Activated CD4-positive, alpha-beta T cell treated with anti-CD3 and anti-CD28 coated beads, Interleukin-2, amount 10 ng/mL, durations not matched to agents 7 days and 5 days (primary cell): ENCODE measurements around the gene MKNK1. TPM values are rescaled to one million over a fixed set of nuclear protein-coding genes. Genes with fewer than 3 reads are reported as not detected.
"Not testable (repeated sequence)": the region's sequence is repeated elsewhere in the genome, so short reads cannot be mapped to it uniquely, and the experiment has no call there.

ENCODE experiments used
- CTCF ChIA-PET: fragments of 350-600 bp; sonication (Branson Sonifier 250); formaldehyde crosslinking; loops from one replicate; lab custom pipeline; 2021; ENCODE audit warnings: antibody characterized with exemption; lab: Charles Lee
- POLR2A ChIA-PET: fragments of 350-600 bp; sonication (Branson Sonifier 250); formaldehyde crosslinking; loops from one replicate; lab custom pipeline; 2021; ENCODE audit warnings: antibody characterized with exemption; lab: Charles Lee
- DNase-seq: peaks from one replicate; pipeline ENCODE4 v3.0.0-alpha.2; 2020
- H3K27ac Mint-ChIP-seq: one replicate; pipeline ENCODE4 v1.8.0; 2021; ENCODE audit warnings: mild to moderate bottlenecking, moderate library complexity, mixed read lengths
- H3K27me3 Mint-ChIP-seq: one replicate; pipeline ENCODE4 v1.8.0; 2021; ENCODE audit warnings: mixed read lengths
- H3K36me3 Mint-ChIP-seq: one replicate; pipeline ENCODE4 v1.8.0; 2021; ENCODE audit warnings: low read depth, mixed read lengths
- H3K4me1 Mint-ChIP-seq: one replicate; pipeline ENCODE4 v1.8.0; 2021; ENCODE audit warnings: mixed read lengths
- H3K4me3 Mint-ChIP-seq: one replicate; pipeline ENCODE4 v1.8.0; 2021; ENCODE audit warnings: mild to moderate bottlenecking, moderate library complexity, mixed read lengths
- H3K9me3 Mint-ChIP-seq: one replicate; pipeline ENCODE4 v1.8.0; 2021; ENCODE audit warnings: mixed read lengths
- total RNA-seq, 2 experiments: library from RNA; stranded (reverse); gene quantifications; one replicate each; pipeline ENCODE4 v1.2.3, GENCODE V29; 2021

MKNK1 gene
- 10 to 100 TPM; 58.2 to 63.3 TPM for total RNA-seq

- Mint-ChIP-seq H3K36me3 (peaks cover 39% of the 10 kb centered on the region), H3K27me3 (no peaks in the 10 kb centered on the region), H3K4me3 (peak within 1 kb of the TSS; percentile 89), H3K27ac (peak within 1 kb of the TSS; percentile 90), H3K4me1 (peaks cover 71% of the 10 kb centered on the region), H3K9me3 (no peaks in the 10 kb centered on the region)
- CTCF ChIA-PET = interaction anchor here (0.6 to 4.9 kb wide), 15 partner anchors 10 to 332 kb away, joined by 3 to 25 read pairs (median 4); partner anchors contain the start of gene MOB3C
- peak; percentile 98 for DNase-seq
- POLR2A ChIA-PET = interaction anchor here (0.6 to 1.2 kb wide), 6 partner anchors 12 to 263 kb away, joined by 3 to 10 read pairs (median 4); partner anchors contain the start of gene MOB3C
These were observed at the start of gene MKNK1 for GRCh38 chr1:46603858-46604549. TSS of gene MKNK1 (minus strand) at chr1:46604268. CDS start at chr1:46583327, 20,941 bp downstream.

DNA sequence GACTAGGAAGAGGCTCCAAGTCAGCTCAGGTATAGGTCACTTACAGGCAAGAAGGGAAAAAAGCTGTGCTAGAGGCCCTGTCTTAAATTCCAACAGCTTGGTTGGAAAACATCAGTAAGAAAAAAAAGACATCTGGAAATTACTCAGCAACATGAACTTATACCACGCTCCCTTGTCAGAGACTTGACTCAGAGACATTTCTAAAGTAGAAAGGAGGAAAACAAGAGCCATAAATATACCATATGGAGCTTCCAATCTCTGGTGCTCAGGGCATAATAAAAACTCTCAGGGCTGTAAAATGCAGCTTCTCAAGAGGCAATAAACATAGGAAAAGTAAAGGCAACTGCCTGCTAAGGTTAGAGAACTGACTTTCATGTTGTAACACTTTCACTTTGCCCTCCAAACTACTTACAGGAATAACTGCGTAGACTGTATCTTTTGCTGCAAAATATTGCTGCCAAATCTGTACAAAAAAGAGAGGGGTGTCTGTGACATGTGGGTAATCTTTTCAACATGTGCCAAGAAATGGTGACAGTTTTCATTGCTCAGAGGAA lies 49.4 kb upstream of the MKNK1 start:
- DNase-seq = no peak
- Mint-ChIP-seq H3K27ac (no peak overlapping the region), H3K4me1 (peaks cover 12% of the 10 kb centered on the region), H3K4me3 (no peak overlapping the region), H3K36me3 (peaks cover 71% of the 10 kb centered on the region), H3K27me3 (no peaks in the 10 kb centered on the region), H3K9me3 (peaks cover 15% of the 10 kb centered on the region)
- ChIA-PET POLR2A (no interaction called here), CTCF (no interaction called here)

DNA sequence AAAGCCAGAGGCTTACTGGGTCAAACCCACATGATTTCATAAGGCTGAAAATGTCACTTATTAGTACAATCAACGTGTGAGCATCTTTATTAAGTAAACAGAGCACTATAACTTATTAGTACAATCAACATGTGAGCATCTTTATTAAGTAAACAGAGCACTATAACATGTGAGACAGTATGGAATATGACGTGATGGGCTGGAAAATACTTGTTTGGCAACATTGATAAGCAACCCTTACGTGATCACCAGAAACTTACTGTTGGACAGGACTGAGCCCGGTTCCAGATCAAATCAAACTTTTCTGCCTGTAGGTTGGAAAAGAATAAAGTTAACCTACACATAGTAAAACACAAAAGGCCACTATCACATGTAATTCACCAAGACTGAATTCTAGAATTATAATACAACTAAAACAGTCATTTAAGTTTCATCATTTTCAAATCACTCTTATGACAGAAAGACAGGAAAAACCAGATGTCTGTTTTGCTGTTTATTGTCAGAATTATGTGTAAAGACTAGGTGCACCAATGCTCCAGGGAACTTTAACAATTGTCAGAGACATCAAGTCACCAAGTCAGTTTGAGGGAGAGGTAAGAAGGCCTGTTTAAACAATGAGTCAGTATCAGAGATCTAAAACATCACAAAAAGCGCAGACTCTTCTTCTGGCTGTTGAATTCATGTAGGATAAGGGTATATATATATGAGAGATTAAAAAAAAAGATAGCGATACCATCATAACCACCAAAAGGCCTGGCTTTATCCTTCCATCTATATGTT lies 48.4 kb upstream of the MKNK1 start:
- peaks cover 12% of the 10 kb centered on the region for H3K4me1 Mint-ChIP-seq
- no peak overlapping the region for H3K27ac Mint-ChIP-seq
- H3K9me3 Mint-ChIP-seq = peaks cover 15% of the 10 kb centered on the region
- H3K4me3 Mint-ChIP-seq = no peak overlapping the region
- DNase-seq = no peak
- H3K27me3 Mint-ChIP-seq = no peaks in the 10 kb centered on the region
- H3K36me3 Mint-ChIP-seq = peaks cover 72% of the 10 kb centered on the region
- POLR2A ChIA-PET = no interaction called here
- CTCF ChIA-PET = interaction anchor here (0.6 kb wide), 2 partner anchors 8 to 117 kb away, joined by 3 to 4 read pairs; a partner anchor contains a TSS

DNA sequence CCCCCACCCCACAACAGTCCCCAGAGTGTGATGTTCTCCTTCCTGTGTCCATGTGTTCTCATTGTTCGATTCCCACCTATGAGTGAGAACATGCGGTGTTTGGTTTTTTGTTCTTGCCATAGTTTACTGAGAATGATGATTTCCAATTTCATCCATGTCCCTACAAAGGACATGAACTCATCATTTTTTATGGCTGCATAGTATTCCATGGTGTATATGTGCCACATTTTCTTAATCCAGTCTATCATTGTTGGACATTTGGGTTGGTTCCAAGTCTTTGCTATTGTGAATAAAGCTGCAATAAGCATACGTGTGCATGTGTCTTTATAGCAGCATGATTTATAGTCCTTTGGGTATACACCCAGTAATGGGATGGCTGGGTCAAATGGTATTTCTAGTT lies 47.1 kb upstream of the MKNK1 start:
- DNase-seq, H3K4me3 Mint-ChIP-seq, H3K27ac Mint-ChIP-seq, POLR2A ChIA-PET, H3K27me3 Mint-ChIP-seq: not testable (repeated sequence)
- CTCF ChIA-PET = interaction anchor here (0.7 to 2.4 kb wide), 2 partner anchors 14 to 72 kb away, joined by 3 to 6 read pairs; no protein-coding TSS in a partner anchor
- Mint-ChIP-seq H3K36me3 (peaks cover 74% of the 10 kb centered on the region), H3K4me1 (peaks cover 12% of the 10 kb centered on the region), H3K9me3 (peaks cover 15% of the 10 kb centered on the region)

GRCh38 chr1:46650491-46650890 lies 46.4 kb upstream of the MKNK1 start:
- Mint-ChIP-seq H3K36me3 (peaks cover 68% of the 10 kb centered on the region), H3K4me1 (peaks cover 12% of the 10 kb centered on the region), H3K9me3 (peaks cover 15% of the 10 kb centered on the region)

GRCh38 chr1:46649764-46650163 lies 45.7 kb upstream of the MKNK1 start:
- DNase-seq = no peak
- ChIA-PET POLR2A (no interaction called here), CTCF (interaction anchor here (1.1 to 2.5 kb wide), 4 partner anchors 15 to 75 kb away, joined by 3 to 11 read pairs (median 5); partner anchors contain the start of gene MKNK1)

More at GRCh38 chr1:46650491-46650890, 46.4 kb upstream of the MKNK1 start:
- no peak overlapping the region for H3K4me3 Mint-ChIP-seq
- CTCF ChIA-PET = interaction anchor here (0.7 to 2.5 kb wide), 3 partner anchors 15 to 71 kb away, joined by 3 to 11 read pairs (median 6); no protein-coding TSS in a partner anchor
- H3K27me3 Mint-ChIP-seq = no peaks in the 10 kb centered on the region
- POLR2A ChIA-PET = no interaction called here
- no peak for DNase-seq
- H3K27ac Mint-ChIP-seq = no peak overlapping the region

DNA sequence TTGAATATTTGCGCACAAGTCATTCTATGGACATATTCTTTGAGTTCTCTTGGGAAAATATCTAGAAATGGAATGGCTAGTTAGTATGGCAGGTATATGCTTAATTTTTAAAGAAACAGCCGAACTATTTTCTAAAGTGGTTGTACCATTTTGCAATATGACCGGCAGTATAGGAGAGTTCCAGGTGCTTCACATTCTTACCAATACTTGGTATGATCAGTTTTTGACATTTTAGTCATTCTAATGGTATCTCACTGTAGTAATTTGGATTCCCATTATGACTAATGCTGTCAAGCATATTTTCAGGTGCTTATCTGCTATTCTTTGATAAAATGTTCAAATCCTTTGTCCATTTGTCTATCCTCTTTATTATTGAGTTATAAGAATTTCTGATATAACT lies 43.5 kb upstream of the MKNK1 start:
- Mint-ChIP-seq H3K27me3 (no peaks in the 10 kb centered on the region), H3K4me3 (no peak overlapping the region), H3K36me3 (peaks cover 45% of the 10 kb centered on the region), H3K9me3 (peaks cover 9% of the 10 kb centered on the region), H3K4me1 (no peaks in the 10 kb centered on the region), H3K27ac (no peak overlapping the region)
- POLR2A ChIA-PET = interaction anchor here (0.7 kb wide), 1 partner anchor 32 kb away, joined by 3 read pairs; no protein-coding TSS in a partner anchor
- DNase-seq = no peak
- CTCF ChIA-PET = interaction anchor here (1.5 kb wide), 1 partner anchor 21 kb away, joined by 3 read pairs; the partner anchor contains the start of gene ATPAF1

More at GRCh38 chr1:46649764-46650163, 45.7 kb upstream of the MKNK1 start:
- Mint-ChIP-seq H3K9me3 (peaks cover 11% of the 10 kb centered on the region), H3K36me3 (peaks cover 61% of the 10 kb centered on the region), H3K4me3 (no peak overlapping the region), H3K27ac (no peak overlapping the region), H3K4me1 (peaks cover 12% of the 10 kb centered on the region), H3K27me3 (no peaks in the 10 kb centered on the region)

- Mint-ChIP-seq H3K27ac (no peak overlapping the region), H3K27me3 (no peaks in the 10 kb centered on the region), H3K4me1 (no peaks in the 10 kb centered on the region), H3K9me3 (peaks cover 9% of the 10 kb centered on the region), H3K4me3 (no peak overlapping the region), H3K36me3 (peaks cover 43% of the 10 kb centered on the region)
- DNase-seq = no peak
- ChIA-PET POLR2A (no interaction called here), CTCF (interaction anchor here (1.5 to 2.4 kb wide), 2 partner anchors 10 to 22 kb away, joined by 3 to 6 read pairs; partner anchors contain the start of gene ATPAF1)
These were observed 42.8 kb upstream of the MKNK1 start for GRCh38 chr1:46646844-46647243.

DNA sequence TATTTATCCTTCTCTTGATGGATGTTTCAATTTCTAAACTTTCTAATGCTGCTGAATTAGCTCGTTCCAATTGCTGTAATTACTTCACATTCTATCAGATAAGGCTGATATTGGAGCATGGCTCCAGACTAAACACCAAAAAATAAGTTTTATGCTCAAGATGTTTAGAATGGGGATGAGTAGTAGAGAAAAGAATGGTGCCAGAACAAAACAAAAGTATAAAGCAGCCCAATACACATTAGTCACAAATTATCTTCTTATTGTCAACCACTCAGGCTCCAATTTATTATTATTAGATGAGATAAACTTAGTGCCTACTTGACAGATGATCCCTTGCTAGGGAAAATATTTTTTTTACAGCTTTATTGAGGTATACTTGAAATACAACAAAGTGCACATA lies 42.3 kb upstream of the MKNK1 start:
- H3K4me3 Mint-ChIP-seq = no peak overlapping the region
- ChIA-PET CTCF (interaction anchor here (2.4 kb wide), 1 partner anchor 11 kb away, joined by 6 read pairs; no protein-coding TSS in a partner anchor), POLR2A (no interaction called here)
- no peaks in the 10 kb centered on the region for H3K27me3 Mint-ChIP-seq
- H3K36me3 Mint-ChIP-seq = peaks cover 46% of the 10 kb centered on the region
- no peaks in the 10 kb centered on the region for H3K4me1 Mint-ChIP-seq
- no peak for DNase-seq
- H3K9me3 Mint-ChIP-seq = peaks cover 9% of the 10 kb centered on the region
- H3K27ac Mint-ChIP-seq = no peak overlapping the region

- POLR2A ChIA-PET = no interaction called here
- DNase-seq = no peak
- no peaks in the 10 kb centered on the region for H3K4me1 Mint-ChIP-seq
- peaks cover 43% of the 10 kb centered on the region for H3K36me3 Mint-ChIP-seq
- no peak overlapping the region for H3K4me3 Mint-ChIP-seq
- H3K27me3 Mint-ChIP-seq = no peaks in the 10 kb centered on the region
- CTCF ChIA-PET = interaction anchor here (2.4 kb wide), 1 partner anchor 11 kb away, joined by 6 read pairs; no protein-coding TSS in a partner anchor
- H3K27ac Mint-ChIP-seq = no peak overlapping the region
- peaks cover 9% of the 10 kb centered on the region for H3K9me3 Mint-ChIP-seq
These were observed 41.7 kb upstream of the MKNK1 start for GRCh38 chr1:46645815-46646214.

GRCh38 chr1:46643368-46643775 lies 39.3 kb upstream of the MKNK1 start:
- no peak for DNase-seq
- H3K9me3 Mint-ChIP-seq = no peaks in the 10 kb centered on the region
- no peak overlapping the region for H3K4me3 Mint-ChIP-seq
- POLR2A ChIA-PET = no interaction called here
- H3K36me3 Mint-ChIP-seq = peaks cover 28% of the 10 kb centered on the region
- CTCF ChIA-PET = interaction anchor here (1.2 kb wide), 1 partner anchor 25 kb away, joined by 5 read pairs; no protein-coding TSS in a partner anchor
- H3K27ac Mint-ChIP-seq = no peak overlapping the region
- H3K27me3 Mint-ChIP-seq = no peaks in the 10 kb centered on the region
- no peaks in the 10 kb centered on the region for H3K4me1 Mint-ChIP-seq

DNA sequence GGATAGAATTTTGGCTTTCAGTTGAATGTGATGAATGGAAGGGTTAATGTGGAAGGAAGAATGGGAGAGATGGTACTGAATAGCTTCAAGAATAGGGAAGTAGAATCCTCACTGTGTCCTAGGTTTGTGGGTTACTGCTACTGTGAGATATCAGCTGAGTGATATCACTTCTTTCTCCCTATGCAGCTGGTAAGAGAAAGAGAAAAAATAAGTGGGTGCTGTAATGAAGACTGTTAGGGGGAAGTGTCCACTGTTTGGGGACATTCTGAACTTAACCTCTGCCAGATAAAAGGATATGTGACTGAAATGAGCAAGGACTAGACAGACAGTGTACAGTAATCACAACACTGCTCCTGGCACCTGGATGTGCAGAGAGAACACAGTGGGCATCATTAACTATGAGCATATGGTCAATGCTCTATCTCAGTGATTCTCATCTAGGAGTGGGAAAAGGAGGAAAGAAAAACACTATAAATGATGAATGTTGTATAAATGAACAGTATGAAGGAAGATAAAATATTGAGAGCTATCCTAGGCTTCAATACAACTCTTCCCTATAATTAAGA lies 38.1 kb upstream of the MKNK1 start:
- H3K36me3 Mint-ChIP-seq = peaks cover 21% of the 10 kb centered on the region
- no peaks in the 10 kb centered on the region for H3K4me1 Mint-ChIP-seq
- H3K4me3 Mint-ChIP-seq = no peak overlapping the region
- no peak for DNase-seq
- ChIA-PET POLR2A (no interaction called here), CTCF (interaction anchor here (1.2 kb wide), 1 partner anchor 24 kb away, joined by 5 read pairs; no protein-coding TSS in a partner anchor)
- H3K27me3 Mint-ChIP-seq = no peaks in the 10 kb centered on the region
- H3K9me3 Mint-ChIP-seq = no peaks in the 10 kb centered on the region
- no peak overlapping the region for H3K27ac Mint-ChIP-seq
